NK-92 (cell line): ENCODE results near the gene ABCC3.

Experiments
- DNase-seq: peaks from one replicate; lab custom pipeline; 2025; ENCODE audit not compliant: unreplicated experiment; lab: John Stamatoyannopoulos, UW

ABCC3 gene

DNA sequence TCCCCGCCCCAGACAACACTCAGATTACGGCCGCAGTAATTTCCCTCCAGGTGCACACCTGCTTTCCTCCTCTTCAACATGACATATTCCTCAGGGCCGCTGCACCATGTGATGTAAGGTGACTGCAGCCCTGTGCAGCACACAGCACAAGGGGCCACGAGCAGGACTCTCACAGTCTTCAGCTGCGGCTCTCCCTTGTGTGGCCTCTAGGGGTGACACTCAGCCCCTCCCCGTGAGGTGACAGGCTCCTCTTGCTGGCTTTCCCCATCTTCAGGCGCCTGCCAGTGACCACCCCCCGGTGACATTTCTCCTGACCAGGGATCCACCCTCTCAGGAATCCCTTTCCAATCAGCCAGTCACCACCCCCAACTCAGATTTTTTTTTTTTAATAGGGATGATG, 31.3 kb upstream of the ABCC3 start:
- DNase-seq = no peak

DNA sequence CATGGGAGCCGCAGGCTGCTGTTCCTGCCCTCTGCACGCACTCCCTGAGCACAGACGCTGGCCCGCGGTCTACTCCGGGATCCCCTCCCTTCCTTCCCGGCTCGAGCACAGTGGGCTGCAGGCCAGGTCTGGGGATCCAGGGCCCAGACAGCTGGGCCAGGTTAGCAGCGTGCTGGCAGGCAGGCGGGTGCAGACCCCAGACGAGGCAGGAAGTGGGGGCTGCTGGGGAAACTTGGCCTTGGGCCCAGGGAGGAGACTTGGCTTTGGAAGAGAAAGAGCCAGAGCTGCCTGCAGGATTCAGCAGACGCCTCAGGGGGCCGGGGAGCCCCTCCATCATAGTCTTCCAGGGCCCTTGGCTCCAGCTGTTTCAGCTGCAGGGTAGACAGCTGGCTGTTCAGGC, 30.2 kb upstream of the ABCC3 start:
- DNase-seq = no peak

DNA sequence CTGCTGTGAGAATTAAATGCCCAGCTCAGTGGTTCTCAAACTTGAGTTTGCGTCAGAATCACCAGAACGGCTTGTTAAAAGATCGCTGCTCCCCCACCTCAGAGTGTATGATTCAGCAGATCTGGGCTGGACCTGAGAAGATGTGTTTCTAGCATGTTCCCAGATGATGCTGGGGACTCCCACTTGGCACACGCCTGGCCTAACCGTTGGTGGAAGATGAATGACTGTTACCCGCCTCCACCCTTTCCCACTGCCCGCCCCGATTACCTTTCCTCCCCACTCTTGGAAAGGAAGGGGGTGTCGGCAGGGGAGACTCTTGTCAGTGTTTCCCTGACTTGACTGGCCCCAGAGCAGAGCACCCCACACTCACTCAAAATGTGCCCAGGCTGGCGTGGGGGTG, 29.3 kb upstream of the ABCC3 start:
- DNase-seq = no peak

DNA sequence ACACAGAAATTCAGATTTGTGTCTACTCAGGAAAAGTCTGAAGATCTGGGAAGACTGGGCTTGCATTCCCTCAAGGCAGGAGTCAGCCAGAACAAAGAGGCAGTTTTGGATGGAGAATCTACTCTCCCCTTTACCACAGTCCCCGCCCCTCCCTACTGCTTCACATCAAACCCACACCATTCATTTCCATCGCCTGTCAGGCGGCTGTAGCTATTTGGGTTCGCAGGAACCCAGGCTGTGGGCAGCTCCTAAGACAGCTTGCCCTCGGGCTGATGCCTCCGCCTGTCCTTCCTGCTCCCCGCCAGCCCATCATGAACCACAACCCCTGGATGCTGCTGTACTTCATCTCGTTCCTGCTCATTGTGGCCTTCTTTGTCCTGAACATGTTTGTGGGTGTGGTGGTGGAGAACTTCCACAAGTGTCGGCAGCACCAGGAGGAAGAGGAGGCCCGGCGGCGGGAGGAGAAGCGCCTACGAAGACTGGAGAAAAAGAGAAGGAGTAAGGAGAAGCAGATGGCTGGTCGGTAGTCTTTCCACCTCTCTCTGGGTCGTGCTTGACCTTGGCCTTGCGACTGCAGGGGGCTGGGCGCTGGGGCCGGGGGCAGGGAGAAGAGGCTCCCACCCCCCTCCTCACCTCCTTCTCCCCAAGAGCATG, 27.0 kb upstream of the ABCC3 start:
- no peak for DNase-seq

DNA sequence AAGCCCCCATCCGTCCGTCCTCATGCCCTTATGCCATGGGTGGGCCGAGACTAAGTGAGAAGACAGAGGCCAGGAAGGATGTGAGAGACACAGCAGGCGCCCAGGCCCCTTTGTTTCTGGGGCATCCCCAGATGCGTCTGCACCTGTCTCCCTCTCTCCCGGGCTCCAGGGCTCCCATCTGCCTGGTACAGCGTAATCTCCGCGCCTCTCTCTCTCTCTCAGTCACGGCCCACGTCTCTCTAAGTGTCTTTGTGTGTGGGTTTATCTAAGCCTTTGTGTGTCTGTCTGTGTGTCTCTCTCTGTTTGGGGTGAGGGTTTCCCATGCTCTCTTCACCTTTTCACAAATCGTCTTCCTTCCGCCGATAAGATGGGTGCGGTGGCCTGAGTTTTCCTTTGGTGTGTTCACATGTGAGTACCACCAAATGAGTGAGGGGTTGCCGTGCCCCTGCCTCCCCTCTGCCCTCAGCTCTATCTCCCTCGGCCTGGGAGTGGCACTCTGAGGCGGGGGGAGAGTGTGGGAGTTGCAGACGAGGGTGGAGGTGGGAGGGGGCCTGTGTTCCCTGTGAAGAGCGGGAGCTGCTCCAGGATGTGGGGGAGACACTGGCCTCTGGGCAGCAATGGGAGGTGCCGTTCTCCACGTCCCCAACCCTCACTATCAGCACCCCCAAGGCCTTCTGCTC, 25.8 kb upstream of the ABCC3 start:
- DNase-seq = no peak

DNA sequence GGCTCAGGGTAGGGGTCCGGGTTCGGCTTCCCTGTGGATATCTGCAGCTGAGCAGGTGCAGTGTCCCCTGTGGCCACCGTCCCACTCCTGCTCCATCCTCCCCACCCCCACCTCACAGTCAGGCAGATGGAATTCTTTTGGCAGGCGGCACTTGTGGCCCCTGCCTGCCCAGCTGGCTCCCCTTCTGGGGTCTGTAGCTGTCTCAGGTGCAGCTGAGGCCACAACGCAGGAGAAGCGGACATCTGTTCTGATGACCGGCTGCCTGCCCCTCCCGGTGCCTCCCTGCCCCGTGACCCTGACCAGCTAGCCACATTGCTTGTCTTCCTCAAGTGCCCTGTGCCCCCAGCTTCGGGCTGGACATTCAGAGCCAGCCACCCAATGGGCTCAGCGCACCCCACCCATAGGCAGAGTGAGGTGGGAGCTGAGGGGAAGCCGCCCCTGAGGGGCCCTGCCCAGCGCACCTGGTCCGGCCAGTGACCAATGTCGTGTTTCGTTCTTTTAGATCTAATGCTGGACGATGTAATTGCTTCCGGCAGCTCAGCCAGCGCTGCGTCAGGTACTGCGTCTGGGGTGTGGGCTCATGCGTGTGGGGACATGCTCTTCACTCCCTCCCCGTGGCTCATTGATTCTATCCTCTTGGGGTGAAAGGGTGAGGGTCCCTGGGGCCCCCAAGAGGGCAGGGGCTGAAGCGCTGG, 25.2 kb upstream of the ABCC3 start:
- DNase-seq = no peak

DNA sequence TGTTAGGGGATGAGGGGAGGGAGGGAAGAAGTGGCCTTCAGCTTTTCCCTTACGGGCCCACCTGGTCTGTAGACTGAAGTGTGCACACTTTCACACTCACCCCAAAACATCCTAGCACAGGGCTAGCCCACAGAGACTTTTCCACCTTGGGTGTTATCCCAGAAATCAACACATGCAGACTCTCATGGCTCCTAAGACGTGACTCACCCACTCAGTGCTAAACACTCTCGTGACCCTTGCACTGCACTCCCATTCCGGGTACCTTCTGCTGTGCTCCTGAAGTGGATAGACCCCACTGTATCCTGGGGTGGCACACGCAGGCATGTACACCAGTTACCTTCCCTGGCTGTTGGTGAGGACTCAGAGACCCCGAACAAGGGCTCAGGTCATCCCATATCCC, 23.0 kb upstream of the ABCC3 start:
- DNase-seq = no peak

DNA sequence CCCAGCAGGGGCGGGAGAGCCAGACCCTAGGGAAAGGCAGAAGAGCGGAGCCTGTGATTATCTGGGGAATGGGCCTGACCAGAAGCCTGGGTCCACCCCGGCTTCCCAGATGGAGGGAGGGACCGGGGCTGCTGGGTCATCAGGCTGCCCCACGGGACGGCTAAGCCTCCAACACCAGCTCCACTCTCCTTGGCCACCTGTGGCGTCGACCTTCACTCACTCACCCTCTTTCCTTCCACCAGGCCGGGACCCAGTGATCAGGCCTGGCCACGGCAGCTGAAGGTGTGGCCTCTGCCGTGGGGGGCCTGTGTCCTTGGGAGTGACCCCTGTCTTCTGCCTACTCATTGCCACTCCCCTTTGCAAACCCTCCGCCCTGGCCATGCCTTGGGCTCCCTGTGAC, 22.4 kb upstream of the ABCC3 start:
- no peak for DNase-seq

DNA sequence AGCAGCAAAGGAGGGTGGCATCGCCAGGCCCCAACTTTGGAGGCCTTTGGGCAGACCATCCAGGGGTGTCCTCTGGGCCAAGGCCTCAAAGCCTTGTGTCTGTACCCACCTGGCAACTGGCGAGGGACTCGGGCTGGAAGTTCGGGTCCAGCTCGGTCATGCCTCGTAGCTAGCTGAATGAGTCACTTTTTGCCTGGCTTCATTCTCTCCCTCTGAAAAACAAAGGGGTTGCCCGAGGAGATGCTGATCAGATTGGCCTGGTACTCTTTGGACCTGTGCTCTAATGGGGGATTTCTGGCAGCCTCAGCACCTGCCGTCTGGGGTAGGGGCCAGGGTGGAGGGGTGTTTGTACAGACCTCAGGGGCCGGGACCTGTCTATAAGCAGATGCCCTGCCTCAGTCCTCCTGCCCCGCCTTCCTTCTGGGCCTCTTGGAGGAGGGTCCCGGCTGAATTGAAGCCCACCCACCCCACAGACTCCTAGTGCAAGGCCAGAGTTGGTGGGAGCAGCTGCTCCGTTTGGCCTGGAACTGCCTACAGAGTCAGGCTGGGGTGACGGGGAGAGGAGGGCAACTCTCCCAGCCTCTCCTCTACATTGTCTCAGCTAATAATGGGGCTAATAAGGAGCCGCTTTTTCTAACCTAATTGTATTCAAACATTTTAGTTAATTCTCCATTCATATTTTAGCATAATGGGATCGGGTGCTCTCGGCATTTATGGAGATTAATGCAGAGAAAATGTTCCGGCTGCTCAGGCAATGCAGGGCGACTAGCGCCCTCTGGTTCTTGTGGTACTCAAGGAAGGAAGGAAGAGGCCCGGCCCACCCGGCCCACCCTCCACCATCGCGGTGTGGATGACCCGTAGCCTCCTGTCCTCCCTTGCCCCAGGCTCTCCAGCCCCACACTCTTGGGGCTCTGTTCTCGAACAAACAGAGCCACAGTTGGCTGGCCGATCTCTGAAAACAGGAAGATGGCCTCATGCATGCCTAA, 21.4 kb upstream of the ABCC3 start:
- no peak for DNase-seq

DNA sequence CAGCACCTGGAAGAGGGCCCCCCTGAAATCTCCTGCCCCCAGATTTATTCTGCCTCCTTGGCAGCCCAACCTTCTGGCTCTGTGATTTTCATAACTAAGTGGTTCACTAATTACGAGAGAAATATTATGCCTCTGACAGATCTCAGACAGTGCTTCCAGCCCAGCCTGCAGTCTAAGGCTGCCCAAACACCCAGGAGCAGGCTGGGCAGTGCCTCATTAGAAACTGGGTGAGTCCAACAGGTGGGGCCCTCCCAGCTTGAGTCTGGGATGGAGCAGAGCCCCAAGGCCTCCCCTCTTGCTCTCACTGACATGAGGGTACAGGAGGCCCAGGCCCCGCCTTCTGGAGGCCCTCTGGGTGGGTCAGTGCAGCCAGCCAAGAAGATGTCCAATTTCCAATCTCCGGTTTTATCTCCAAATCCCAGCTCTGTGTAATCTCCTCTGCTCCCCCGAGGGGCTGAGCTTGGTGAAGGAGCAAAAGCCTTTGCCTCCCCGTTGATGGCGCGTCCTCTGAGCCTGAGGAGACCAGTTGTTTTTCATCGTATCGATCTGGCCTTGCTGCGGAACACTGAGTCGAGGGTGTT, 20.1 kb upstream of the ABCC3 start:
- DNase-seq = no peak

DNA sequence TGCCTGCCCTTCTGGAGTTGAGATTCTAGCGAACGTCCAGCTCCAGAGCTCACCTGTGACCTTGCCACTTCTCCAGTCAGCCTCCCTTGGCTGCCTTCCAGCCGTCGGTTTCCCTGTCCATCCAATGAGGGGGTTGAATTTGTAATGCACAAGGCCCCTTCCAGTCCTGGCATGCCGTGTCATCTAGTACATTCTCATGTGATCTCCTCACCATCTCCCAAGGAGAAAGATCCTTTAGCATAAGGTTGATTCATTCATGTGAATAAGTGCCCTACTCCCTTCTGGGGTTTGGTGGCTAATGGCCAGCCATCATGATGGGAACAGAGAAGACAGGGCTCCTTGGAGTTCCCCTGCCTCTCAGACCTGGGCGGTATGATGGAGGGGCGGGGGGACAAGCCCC, 18.9 kb upstream of the ABCC3 start:
- no peak for DNase-seq

DNA sequence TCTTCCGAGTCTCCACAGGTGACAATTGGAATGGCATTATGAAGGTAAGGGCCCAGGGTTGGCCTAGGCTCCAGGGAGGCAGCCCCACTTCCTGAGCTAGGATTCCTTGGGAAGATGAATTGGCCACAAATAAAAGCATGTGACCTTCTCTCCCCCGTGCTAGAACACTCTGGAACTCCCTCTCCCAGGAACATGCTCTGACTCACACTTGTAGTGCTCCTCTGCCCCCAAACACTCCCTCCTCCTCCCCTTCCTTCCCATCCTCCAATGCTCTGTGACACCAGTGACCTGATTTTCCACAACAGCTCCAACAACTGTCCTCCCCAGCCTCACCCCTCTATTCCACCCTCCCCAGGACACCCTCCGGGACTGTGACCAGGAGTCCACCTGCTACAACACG, 16.4 kb upstream of the ABCC3 start:
- DNase-seq = no peak

DNA sequence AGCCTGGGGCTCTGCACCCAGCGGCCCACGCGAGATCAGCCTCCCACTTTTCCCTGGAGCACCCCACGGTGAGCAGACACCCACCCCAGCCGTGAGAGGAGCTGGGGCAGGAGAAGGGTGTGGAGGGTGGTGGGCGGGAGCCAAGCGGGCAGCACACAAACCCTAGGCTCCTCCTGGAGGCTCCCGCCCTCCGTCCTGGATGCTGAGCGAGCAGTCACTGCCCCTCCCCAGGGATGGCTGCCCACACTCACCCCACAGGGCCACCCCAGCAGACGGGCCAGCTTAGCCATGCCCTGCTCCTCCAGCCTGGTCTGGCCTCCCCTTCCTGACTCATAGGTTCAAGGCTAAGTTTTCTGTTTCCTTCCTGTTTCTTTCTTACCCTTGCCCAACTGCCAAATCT, 15.7 kb upstream of the ABCC3 start:
- DNase-seq = no peak

DNA sequence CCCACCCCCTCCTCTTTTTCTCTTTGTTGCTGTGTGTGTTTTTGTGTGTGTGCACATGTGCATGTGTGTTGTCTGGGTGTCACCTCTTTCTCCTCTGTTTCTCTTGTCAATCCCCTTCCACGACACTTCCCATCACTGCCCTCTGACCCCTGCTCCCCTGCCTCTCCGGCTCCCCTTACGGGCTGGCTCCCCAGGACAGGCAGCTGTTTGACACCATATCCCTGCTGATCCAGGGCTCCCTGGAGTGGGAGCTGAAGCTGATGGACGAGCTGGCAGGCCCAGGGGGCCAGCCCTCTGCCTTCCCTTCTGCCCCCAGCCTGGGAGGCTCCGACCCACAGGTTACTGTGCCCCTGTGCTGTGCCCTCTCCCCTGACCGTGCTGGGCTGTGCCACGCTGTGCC, 15.2 kb upstream of the ABCC3 start:
- no peak for DNase-seq

DNA sequence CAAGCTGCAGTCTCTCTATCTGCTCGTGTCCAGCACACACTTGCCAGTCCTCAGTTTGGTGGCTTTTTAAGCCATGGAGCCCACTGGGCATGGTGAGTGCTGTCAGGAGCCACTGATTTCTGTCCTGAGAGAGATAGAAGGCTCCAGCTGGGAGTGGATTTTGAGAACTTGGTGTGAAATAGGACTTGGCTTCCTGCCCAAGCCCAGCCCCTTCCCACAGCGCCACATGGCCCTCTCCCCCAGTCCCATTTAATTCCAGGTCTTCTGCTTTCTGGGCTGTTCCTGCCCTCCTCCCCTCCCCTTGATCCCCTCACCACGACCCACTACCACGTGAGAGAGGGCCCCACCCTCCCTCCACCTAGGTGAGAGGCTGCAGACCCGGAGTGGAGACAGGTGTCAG, 14.4 kb upstream of the ABCC3 start:
- no peak for DNase-seq

DNA sequence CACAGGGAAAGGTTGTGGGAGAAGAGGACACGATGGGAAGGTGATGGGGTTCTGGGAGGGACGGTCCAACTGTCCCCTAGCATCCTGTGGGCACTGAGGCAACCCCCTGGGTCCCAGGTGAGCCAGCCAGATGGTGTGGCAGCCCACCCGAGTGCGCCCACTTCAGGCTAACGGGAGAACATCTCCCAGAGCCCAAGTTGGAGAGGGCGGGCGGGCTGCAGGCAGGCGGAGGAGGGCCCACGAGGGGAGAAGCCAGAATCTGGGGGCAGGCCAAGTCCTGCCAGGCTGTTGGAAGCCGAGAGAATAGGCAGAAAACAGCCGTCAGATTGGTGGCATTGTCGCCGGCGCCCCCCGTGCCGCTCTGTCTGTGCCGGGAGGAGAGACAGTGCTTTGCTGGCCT, 13.8 kb upstream of the ABCC3 start:
- DNase-seq = no peak

DNA sequence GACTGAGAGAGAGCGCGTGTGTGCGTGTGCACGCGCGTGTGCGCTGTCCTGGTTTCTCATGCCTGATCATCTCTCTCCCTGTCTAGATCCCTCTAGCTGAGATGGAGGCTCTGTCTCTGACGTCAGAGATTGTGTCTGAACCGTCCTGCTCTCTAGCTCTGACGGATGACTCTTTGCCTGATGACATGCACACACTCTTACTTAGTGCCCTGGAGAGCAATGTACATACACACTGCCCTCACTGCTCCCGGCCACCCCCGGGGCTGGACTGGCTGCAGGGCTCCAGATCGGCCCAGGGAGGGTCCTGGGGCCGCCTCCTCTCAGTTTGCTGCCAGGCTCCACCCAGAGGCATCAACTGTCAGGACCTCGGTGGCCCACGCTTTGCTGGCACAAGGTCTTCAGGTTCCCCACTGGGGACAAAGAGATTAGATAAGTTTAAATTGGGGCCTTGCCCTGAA, 13.1 kb upstream of the ABCC3 start:
- DNase-seq = no peak

DNA sequence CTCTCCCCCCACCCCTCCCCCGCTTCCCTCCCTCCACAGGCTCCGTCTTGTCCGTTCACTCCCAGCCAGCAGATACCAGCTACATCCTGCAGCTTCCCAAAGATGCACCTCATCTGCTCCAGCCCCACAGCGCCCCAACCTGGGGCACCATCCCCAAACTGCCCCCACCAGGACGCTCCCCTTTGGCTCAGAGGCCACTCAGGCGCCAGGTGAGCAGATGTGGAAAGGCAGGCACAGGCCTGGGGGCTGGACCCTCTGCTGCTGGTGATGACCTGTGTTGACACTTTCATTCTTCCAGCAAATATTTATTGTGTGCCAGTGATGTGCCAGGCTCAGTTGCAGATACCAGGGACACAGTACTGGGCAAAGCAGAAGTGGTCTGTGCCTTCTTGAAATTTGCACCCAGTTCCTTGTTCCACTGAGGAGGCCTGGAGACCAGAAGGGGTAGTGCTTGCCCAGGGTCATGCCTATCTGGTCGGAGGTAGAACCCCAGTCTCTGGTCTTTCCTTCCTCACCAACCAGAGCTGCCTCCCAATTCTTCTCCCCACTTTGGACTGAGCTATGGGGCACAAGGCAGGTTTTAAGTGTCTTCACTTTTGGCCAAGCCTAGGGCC, 10.3 kb upstream of the ABCC3 start:
- no peak for DNase-seq

DNA sequence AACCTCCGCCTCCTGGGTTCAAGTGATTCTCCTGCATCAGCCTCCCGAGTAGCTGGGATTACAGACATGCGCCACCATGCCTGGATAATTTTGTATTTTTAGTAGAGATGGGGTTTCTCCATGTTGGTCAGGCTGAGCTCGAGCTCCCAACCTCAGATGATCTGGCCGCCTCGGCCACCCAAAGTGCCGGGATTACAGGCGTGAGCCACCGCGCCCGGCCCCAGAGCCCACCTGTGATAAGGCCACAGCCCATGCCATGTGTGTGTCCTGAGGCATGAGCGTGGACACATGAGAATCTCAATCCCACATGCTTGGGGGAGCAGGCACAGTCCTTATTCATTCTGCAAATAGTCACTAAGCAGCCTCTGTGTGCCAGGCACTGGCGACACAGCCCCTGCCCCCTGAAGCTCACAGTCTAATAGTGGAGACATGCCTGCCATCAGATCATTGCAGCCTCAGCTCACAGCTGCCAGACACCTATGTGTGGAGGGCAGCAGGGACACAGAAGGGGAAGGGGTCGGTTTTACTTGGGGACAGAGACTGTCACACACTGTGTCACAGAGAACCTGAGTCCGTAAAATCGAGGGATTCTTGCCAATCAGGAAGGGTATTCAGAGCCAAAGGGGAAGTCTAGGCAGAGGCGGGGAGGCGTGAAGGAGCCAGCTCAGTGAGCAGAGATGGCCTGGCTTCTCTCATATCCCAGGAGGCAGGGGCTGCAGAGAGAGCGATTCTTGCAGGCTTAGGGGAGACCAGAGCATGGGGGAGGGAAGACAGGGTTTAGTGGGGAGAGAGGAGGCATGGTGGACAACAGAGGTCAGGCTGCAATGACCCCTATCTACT, 9.4 kb upstream of the ABCC3 start:
- DNase-seq = no peak
